Activated CD8-positive, alpha-beta memory T cell treated with anti-CD3 and anti-CD28 coated beads, Interleukin-2, amount 50 U/mL, for 1 hour (primary cell): Measurements from ENCODE around the gene PSMA7.
A peak's percentile ranks its signal among the peaks of the same experiment; 100 is the strongest.
"Not testable (repeated sequence)": the region's sequence is repeated elsewhere in the genome, so short reads cannot be mapped to it uniquely, and the experiment has no call there.

ENCODE experiments used
- DNase-seq: peaks from one replicate; pipeline ENCODE4 v3.0.0-alpha.2; 2020; ENCODE audit errors: extremely low read depth

The PSMA7 gene

GRCh38 chr20:62119591-62120364 is 23.4 kb downstream of the PSMA7 start:
- DNase-seq = no peak

- DNase-seq = no peak
Measured at GRCh38 chr20:62119115-62119514, 24.1 kb downstream of the PSMA7 start.

GRCh38 chr20:62118113-62119043 is 24.8 kb downstream of the PSMA7 start:
- no peak for DNase-seq

GRCh38 chr20:62117658-62118057 is 25.5 kb downstream of the PSMA7 start:
- DNase-seq = peak; percentile 72

GRCh38 chr20:62117362-62117646 is 25.9 kb downstream of the PSMA7 start:
- no peak for DNase-seq

- DNase-seq = no peak
Measured at GRCh38 chr20:62116558-62117361, 26.4 kb downstream of the PSMA7 start.

- DNase-seq = not testable (repeated sequence)
Measured at GRCh38 chr20:62115800-62116407, 27.3 kb downstream of the PSMA7 start.

GRCh38 chr20:62114894-62115293 is 28.3 kb downstream of the PSMA7 start:
- no peak for DNase-seq

- no peak for DNase-seq
Measured at GRCh38 chr20:62112368-62112767, 30.8 kb downstream of the PSMA7 start.

- DNase-seq = no peak
Measured at GRCh38 chr20:62111148-62111547, 32.0 kb downstream of the PSMA7 start.

- no peak for DNase-seq
Measured at GRCh38 chr20:62105592-62105991, 37.6 kb downstream of the PSMA7 start.

GRCh38 chr20:62104791-62105345 is 38.3 kb downstream of the PSMA7 start:
- no peak for DNase-seq

GRCh38 chr20:62104234-62104789 is 38.9 kb downstream of the PSMA7 start:
- no peak for DNase-seq

GRCh38 chr20:62103508-62104233 is 39.5 kb downstream of the PSMA7 start:
- no peak for DNase-seq

GRCh38 chr20:62101078-62101477 is 42.1 kb downstream of the PSMA7 start:
- DNase-seq = no peak

GRCh38 chr20:62097881-62098407 is 45.2 kb downstream of the PSMA7 start:
- no peak for DNase-seq

- no peak for DNase-seq
Measured at GRCh38 chr20:62096421-62097380, 46.5 kb downstream of the PSMA7 start.

- DNase-seq = no peak
Measured at GRCh38 chr20:62089393-62089792, 53.8 kb downstream of the PSMA7 start.
